Parathyroid adenoma (tissue), 2 donors: ENCODE data around the gene MYO1A.

ENCODE experiments used
- H2AFZ ChIP-seq: fragments of 300-600 bp; sonication (generic); one replicate; pipeline ENCODE4 v1.7.0; 2017; ENCODE audit warnings: antibody characterized with exemption, mild to moderate bottlenecking
- H3K27ac ChIP-seq: fragments of 300-600 bp; sonication (generic); one replicate; pipeline ENCODE4 v1.7.0; 2017
- H3K27me3 ChIP-seq: fragments of 300-600 bp; sonication (generic); one replicate; pipeline ENCODE4 v1.7.0; 2017; ENCODE audit warnings: low read length; ENCODE audit not compliant: control insufficient read depth, insufficient read depth
- H3K36me3 ChIP-seq: fragments of 300-600 bp; sonication (generic); one replicate; pipeline ENCODE4 v1.7.0; 2017; ENCODE audit warnings: low read length; ENCODE audit not compliant: control insufficient read depth, insufficient read depth
- H3K4me1 ChIP-seq: fragments of 300-600 bp; sonication (generic); one replicate; pipeline ENCODE4 v1.7.0; 2017; ENCODE audit warnings: control low read depth
- H3K4me2 ChIP-seq: fragments of 300-600 bp; sonication (generic); one replicate; pipeline ENCODE4 v1.7.0; 2017; ENCODE audit warnings: low read length
- H3K4me3 ChIP-seq: fragments of 300-600 bp; sonication (generic); one replicate; pipeline ENCODE4 v1.7.0; 2017; ENCODE audit warnings: low read depth, low read length
- H3K79me2 ChIP-seq: fragments of 300-600 bp; sonication (generic); one replicate; pipeline ENCODE4 v1.7.0; 2017; ENCODE audit warnings: control low read depth
- H3K9ac ChIP-seq: fragments of 300-600 bp; sonication (generic); one replicate; pipeline ENCODE4 v1.7.0; 2017; ENCODE audit warnings: mild to moderate bottlenecking
- H3K9me3 ChIP-seq: fragments of 300-600 bp; sonication (generic); one replicate; pipeline ENCODE4 v1.7.0; 2017; ENCODE audit warnings: low read length; ENCODE audit not compliant: control insufficient read depth
- TF ChIP-seq, protein P1 (sequence below): fragments of 300-600 bp; sonication (generic); IDR thresholded peaks from one replicate; pipeline ENCODE4 v1.7.0; 2017; ENCODE audit warnings: antibody characterized with exemption, mild to moderate bottlenecking
- donor health status: primary hyperparathyroidism.

MYO1A gene

GRCh38 chr12:56996793-56997545 is 53.0 kb downstream of the MYO1A start:
- Histone ChIP-seq H3K9ac (no peak overlapping the region), H3K4me1 (peaks cover 15% of the 10 kb centered on the region), H3K79me2 (no peaks in the 10 kb centered on the region), H3K27me3 (no peaks in the 10 kb centered on the region), H3K9me3 (no peaks in the 10 kb centered on the region), H2AFZ (no peak overlapping the region), H3K4me2 (no peak overlapping the region), H3K27ac (no peak overlapping the region), H3K4me3 (no peak overlapping the region), H3K36me3 (no peaks in the 10 kb centered on the region)
- TF ChIP-seq, protein P1, sequence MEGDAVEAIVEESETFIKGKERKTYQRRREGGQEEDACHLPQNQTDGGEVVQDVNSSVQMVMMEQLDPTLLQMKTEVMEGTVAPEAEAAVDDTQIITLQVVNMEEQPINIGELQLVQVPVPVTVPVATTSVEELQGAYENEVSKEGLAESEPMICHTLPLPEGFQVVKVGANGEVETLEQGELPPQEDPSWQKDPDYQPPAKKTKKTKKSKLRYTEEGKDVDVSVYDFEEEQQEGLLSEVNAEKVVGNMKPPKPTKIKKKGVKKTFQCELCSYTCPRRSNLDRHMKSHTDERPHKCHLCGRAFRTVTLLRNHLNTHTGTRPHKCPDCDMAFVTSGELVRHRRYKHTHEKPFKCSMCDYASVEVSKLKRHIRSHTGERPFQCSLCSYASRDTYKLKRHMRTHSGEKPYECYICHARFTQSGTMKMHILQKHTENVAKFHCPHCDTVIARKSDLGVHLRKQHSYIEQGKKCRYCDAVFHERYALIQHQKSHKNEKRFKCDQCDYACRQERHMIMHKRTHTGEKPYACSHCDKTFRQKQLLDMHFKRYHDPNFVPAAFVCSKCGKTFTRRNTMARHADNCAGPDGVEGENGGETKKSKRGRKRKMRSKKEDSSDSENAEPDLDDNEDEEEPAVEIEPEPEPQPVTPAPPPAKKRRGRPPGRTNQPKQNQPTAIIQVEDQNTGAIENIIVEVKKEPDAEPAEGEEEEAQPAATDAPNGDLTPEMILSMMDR, result no peak

- no peaks in the 10 kb centered on the region for H3K36me3 ChIP-seq
- TF ChIP-seq, protein P1, result no peak
- no peak overlapping the region for H3K4me3 ChIP-seq
Measured at GRCh38 chr12:56995930-56996496, 53.9 kb downstream of the MYO1A start.

GRCh38 chr12:56995201-56995929 is 54.6 kb downstream of the MYO1A start:
- Histone ChIP-seq H3K27ac (no peak overlapping the region), H3K4me1 (peaks cover 13% of the 10 kb centered on the region), H3K9ac (no peak overlapping the region), H3K79me2 (no peaks in the 10 kb centered on the region), H3K36me3 (no peaks in the 10 kb centered on the region), H2AFZ (no peak overlapping the region), H3K4me3 (no peak overlapping the region), H3K27me3 (no peaks in the 10 kb centered on the region), H3K9me3 (no peaks in the 10 kb centered on the region), H3K4me2 (no peak overlapping the region)
- TF ChIP-seq, protein P1, result no peak

More at GRCh38 chr12:56995930-56996496, 53.9 kb downstream of the MYO1A start:
- no peak overlapping the region for H2AFZ ChIP-seq
- H3K4me2 ChIP-seq, result no peak overlapping the region
- no peaks in the 10 kb centered on the region for H3K9me3 ChIP-seq
- H3K27me3 ChIP-seq, result no peaks in the 10 kb centered on the region
- H3K9ac ChIP-seq, result no peak overlapping the region
- no peak overlapping the region for H3K27ac ChIP-seq
- H3K4me1 ChIP-seq, result peaks cover 13% of the 10 kb centered on the region
- H3K79me2 ChIP-seq, result no peaks in the 10 kb centered on the region

GRCh38 chr12:56994231-56994746 is 55.6 kb downstream of the MYO1A start:
- H3K27me3 ChIP-seq, result no peaks in the 10 kb centered on the region
- no peaks in the 10 kb centered on the region for H3K36me3 ChIP-seq
- no peak overlapping the region for H3K4me2 ChIP-seq
- no peak overlapping the region for H3K27ac ChIP-seq
- TF ChIP-seq, protein P1, result no peak
- no peak overlapping the region for H3K4me3 ChIP-seq
- no peak overlapping the region for H2AFZ ChIP-seq
- peaks cover 13% of the 10 kb centered on the region for H3K4me1 ChIP-seq
- no peak overlapping the region for H3K9ac ChIP-seq
- no peaks in the 10 kb centered on the region for H3K79me2 ChIP-seq
- H3K9me3 ChIP-seq, result no peaks in the 10 kb centered on the region
